GM21723 (cell line): ENCODE data around the gene MBD2.

Experiments used
- ATAC-seq: cut with Tn5 transposase; IDR thresholded peaks from one replicate; pipeline ENCODE4 v1.9.1; 2021; ENCODE audit warnings: mild to moderate bottlenecking, moderate library complexity; ENCODE audit not compliant: unreplicated experiment

Gene MBD2

GRCh38 chr18:54116541-54117257 lies 107.8 kb downstream of the MBD2 start:
- no peak for ATAC-seq

GRCh38 chr18:54112356-54112755 lies 112.1 kb downstream of the MBD2 start:
- ATAC-seq, result no peak

GRCh38 chr18:54109131-54109683 lies 115.3 kb downstream of the MBD2 start:
- no peak for ATAC-seq

GRCh38 chr18:54102123-54102522 lies 122.3 kb downstream of the MBD2 start:
- ATAC-seq, result no peak
